Epithelial cell of proximal tubule (primary cell): ENCODE results near the gene SND1. TPM values are rescaled to one million over a fixed set of nuclear protein-coding genes. Genes with fewer than 3 reads are reported as not detected.
A peak's percentile ranks its signal among the peaks of the same experiment; 100 is the strongest.

ENCODE experiments used
- DNase-seq: peaks from one replicate; pipeline ENCODE4 v3.0.0-alpha.2; 2011; ENCODE audit warnings: low read depth
- H3K4me3 ChIP-seq: 2 replicates; pipeline ENCODE4 v1.5.1; 2011; ENCODE audit warnings: low read depth, mild to moderate bottlenecking, low read length
- CTCF ChIP-seq: conservative IDR thresholded peaks from 2 replicates; pipeline ENCODE4 v1.5.1; 2012; ENCODE audit warnings: low read depth, mild to moderate bottlenecking, low read length
- total RNA-seq: library from RNA; depleted of rRNA; stranded (reverse); fragments of >200 nt; gene quantifications from 2 replicates; pipeline ENCODE4 v1.2.3, GENCODE V29; 2015

The SND1 gene
- total RNA-seq, 1 donor from 2014 or later = 122 TPM

- DNase-seq = peak; percentile 20
- H3K4me3 ChIP-seq = no peak overlapping the region
- TF ChIP-seq CTCF = no peak
Measured at GRCh38 chr7:127844707-127845331, 192.8 kb downstream of the SND1 start.

- DNase-seq = no peak
- TF ChIP-seq CTCF = no peak
- no peak overlapping the region for H3K4me3 ChIP-seq
Measured at GRCh38 chr7:127845522-127846214, 193.7 kb downstream of the SND1 start.

GRCh38 chr7:127847641-127848040, 195.6 kb downstream of the SND1 start:
- no peak for DNase-seq
- no peak for TF ChIP-seq CTCF
- H3K4me3 ChIP-seq = no peak overlapping the region

- DNase-seq = no peak
- H3K4me3 ChIP-seq = no peak overlapping the region
- no peak for TF ChIP-seq CTCF
Measured at GRCh38 chr7:127848241-127848640, 196.2 kb downstream of the SND1 start.

- no peak for DNase-seq
- H3K4me3 ChIP-seq = no peak overlapping the region
- TF ChIP-seq CTCF = no peak
Measured at GRCh38 chr7:127850195-127850594, 198.2 kb downstream of the SND1 start.

- no peak for DNase-seq
- no peak for TF ChIP-seq CTCF
- H3K4me3 ChIP-seq = no peak overlapping the region
Measured at GRCh38 chr7:127854383-127854782, 202.4 kb downstream of the SND1 start.

- no peak for TF ChIP-seq CTCF
- no peak for DNase-seq
- H3K4me3 ChIP-seq = no peak overlapping the region
Measured at GRCh38 chr7:127857464-127857841, 205.5 kb downstream of the SND1 start.
